DMS114 treated with DMSO at 0.1 percent for 48 hours (cell line): ENCODE measurements around the gene TSC22D2.
"Not testable (repeated sequence)": the region's sequence is repeated elsewhere in the genome, so short reads cannot be mapped to it uniquely, and the experiment has no call there.

Experiments
- DNase-seq: peaks from one replicate; lab custom pipeline; 2025; ENCODE audit not compliant: unreplicated experiment; lab: John Stamatoyannopoulos, UW

TSC22D2 gene

DNA sequence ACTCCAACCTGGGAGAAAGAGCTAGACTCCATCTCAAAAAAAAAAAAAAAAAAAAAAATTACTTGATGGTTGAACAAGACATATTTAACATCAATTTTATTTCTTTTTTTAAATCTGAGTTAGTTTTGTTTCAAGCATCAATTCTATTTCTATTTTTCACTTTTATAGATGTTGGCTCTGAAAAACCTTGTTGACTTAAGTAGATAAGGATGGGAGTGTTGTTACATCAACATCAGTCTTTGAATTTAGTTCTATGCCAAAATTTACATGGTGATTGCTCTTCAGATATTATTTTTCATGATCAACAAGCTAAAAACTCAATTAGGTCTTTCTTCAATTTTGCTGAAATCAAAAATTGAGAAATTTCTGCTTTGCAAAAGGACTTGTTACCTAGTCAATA lies 71.3 kb downstream of the TSC22D2 start:
- no peak for DNase-seq

GRCh38 chr3:150480877-150481276 lies 72.8 kb downstream of the TSC22D2 start:
- no peak for DNase-seq

DNA sequence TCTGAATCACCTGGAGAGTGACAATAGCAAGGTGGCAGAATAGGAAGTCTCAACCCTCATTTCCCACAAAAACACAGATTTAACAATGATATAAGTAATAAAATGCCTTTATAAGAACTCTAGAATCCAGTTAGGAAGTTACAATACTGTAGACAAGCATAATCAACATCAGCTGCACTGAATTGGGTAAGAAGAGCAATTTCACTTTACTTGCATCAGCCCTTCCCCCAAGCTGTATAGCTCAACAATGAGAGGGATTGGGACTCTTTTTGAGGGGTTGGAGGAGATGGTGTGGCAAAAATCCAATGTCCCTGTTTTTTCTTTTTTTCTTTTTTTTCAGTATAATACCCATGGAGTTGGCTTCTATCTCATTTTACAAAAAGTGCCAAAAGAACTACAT lies 75.1 kb downstream of the TSC22D2 start:
- DNase-seq = no peak

GRCh38 chr3:150484410-150484809 lies 76.3 kb downstream of the TSC22D2 start:
- DNase-seq = no peak

- DNase-seq = no peak
These were observed 80.8 kb downstream of the TSC22D2 start for GRCh38 chr3:150488867-150489266.

GRCh38 chr3:150490277-150490986 lies 82.3 kb downstream of the TSC22D2 start:
- DNase-seq = no peak

DNA sequence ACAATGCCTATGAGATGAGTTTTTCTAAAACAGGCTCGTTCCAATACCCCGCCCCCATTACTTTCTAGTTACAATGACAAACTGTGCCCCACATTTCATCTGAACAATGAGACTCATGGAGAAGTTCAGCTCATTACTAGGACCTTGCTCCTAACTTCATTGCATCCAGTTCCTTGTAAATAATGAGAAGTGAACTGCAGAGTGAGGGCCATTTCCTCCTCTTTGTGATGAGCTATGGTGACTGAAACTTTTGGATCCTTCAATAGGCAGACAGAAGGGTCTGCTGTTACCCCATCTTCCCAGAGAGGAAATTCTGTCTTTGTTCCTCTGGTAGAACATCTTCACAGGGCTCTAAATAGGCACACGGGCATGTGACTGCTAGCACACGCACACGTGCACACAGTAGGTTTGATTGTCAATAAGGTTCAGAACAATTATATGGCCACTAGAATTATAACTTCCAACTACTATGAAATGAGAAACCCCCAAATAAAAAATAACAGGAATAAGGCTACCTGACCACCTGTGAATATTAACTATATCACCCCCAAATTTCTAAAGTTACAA lies 86.4 kb downstream of the TSC22D2 start:
- DNase-seq = no peak

- no peak for DNase-seq
These were observed 87.1 kb downstream of the TSC22D2 start for GRCh38 chr3:150495149-150495548.

- peak; percentile 50 for DNase-seq
These were observed 87.6 kb downstream of the TSC22D2 start for GRCh38 chr3:150495563-150496168.

- DNase-seq = no peak
These were observed 89.9 kb downstream of the TSC22D2 start for GRCh38 chr3:150497956-150498355.

- DNase-seq = not testable (repeated sequence)
These were observed 92.9 kb downstream of the TSC22D2 start for GRCh38 chr3:150500960-150501359.

GRCh38 chr3:150503402-150504099 lies 95.5 kb downstream of the TSC22D2 start:
- DNase-seq = no peak

- DNase-seq = no peak
These were observed 96.4 kb downstream of the TSC22D2 start for GRCh38 chr3:150504483-150504882.

DNA sequence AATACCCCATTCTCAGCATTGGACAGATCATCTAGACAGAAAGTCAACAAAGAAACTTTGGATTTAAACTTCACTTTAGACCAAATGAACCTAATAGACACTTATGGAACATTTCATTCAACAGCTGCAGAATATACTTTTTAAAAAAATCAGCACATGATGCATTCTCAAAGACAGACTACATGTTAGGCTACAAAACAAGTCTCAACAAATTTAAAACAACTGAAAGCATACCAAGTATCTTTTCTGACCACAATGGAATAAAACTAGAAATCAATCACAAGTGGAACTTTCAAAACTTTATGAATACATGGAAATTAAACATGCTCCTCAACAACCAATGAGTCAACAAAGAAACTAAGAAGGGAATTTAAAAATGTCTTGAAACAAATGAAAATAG lies 100.3 kb downstream of the TSC22D2 start:
- no peak for DNase-seq

DNA sequence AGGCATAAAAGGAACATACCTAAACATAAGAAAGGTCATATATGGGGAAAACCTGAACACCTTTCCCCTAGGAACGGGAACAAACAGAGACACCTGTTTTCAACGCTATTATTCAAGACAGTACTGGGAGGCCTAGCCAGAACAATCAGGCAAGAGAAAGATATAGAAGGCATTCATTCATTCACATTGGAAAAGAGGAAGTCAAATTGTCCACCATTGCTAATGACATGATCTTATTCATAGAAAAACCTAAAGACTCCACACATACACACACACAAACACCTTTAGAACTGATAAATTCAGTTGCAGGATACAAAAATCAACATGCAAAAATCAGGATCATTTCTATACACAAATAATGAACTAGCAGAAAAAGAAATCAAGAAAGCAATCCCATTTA lies 101.7 kb downstream of the TSC22D2 start:
- no peak for DNase-seq

GRCh38 chr3:150511122-150511821 lies 103.2 kb downstream of the TSC22D2 start:
- no peak for DNase-seq

DNA sequence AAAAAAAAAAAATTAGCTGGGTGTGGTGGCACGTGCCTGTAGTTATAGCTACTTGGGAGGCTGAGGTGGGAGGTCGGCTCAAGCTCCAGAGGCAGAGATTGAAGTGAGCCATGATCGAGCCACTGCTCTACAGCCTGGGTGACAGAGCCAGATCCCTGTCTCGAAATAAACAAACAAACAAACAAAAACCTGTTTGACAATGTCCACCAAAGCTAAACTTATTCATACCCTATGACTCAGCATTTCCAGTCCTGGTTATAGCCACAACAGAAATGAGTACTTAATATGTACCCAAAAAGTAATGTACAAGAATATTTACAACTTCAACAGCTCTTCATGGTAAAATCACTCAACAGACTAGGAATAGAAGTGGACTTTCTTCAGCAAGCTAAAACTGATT lies 107.1 kb downstream of the TSC22D2 start:
- no peak for DNase-seq
